GM18519 (cell line): Measurements from ENCODE around the gene ENPP1.

Experiments
- ATAC-seq: cut with Tn5 transposase; IDR thresholded peaks from one replicate; pipeline ENCODE4 v1.9.1; 2021; ENCODE audit warnings: mild to moderate bottlenecking, moderate library complexity; ENCODE audit not compliant: unreplicated experiment, low FRiP score

ENPP1 gene

DNA sequence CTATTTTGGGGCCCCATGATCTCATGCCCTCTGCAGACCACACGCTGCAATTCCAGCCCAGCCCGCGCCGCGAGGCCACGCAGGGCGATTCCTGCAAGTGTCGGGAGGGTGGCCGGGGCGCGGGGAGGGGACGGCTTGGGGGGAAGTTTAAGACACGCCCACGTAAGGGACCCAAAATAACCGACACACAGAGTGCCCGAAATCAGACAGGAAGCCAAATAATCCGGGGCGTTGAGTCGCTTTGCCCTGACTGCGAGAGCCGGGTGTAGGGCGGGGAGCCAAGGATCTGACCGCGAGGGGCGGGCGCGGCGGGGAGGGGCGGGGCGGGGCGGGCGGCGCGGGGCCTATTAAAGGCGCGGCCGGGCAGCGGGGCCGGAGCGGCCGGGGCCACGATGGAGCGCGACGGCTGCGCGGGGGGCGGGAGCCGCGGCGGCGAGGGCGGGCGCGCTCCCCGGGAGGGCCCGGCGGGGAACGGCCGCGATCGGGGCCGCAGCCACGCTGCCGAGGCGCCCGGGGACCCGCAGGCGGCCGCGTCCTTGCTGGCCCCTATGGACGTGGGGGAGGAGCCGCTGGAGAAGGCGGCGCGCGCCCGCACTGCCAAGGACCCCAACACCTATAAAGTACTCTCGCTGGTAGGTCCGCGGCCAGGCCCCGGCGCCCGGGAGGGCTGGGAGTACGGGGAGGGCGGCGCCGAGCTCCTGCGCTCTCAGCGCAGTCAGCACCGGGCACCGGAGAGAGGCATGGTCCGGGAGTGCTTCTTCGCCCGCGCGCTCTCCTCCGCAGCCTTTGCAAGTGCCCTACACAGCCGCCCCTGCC, at the start of gene ENPP1:
TSS of gene ENPP1 (plus strand) at position 377 of the 816 bp plus-strand sequence. CDS start at position 393, 16 bp downstream.
- ATAC-seq: no peak

- ATAC-seq: no peak
These were observed 48.9 kb upstream of the ENPP1 start for GRCh38 chr6:131758920-131759319.

- ATAC-seq: no peak
These were observed 46.6 kb upstream of the ENPP1 start for GRCh38 chr6:131761060-131761761.

DNA sequence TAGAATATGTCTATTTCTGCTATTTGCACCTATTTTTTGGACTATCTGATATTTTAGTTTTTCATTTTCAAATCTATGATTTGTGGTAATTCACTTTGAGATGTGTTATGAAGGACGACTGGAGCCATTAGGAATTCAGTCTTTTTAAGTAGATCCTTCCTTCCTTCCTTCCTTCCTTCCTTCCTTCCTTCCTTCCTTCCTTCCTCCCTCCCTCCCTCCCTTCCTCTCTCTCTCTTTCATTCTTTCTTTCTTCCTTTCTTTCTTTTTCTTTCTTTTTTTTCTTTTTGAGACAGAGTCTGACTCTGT, 46.1 kb upstream of the ENPP1 start:
- no peak for ATAC-seq

DNA sequence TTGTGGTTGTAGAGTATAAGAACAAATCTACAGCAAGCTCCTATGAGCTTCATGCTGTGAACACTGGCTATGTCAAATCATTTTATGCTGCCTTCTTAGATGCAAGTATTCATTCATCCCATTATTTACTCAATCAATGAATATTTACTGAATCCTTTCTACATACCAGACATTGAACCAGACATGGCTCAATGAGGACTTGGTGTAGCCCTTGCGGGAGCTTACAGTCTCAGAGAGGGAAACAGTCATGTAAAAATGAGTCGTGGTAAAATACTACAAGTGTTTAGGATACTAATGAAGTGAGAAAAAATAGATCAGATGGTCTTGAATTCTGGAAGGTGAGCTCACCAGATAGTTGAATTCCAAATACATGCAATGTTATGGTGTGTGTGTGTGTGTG, 44.8 kb upstream of the ENPP1 start:
- ATAC-seq: no peak

DNA sequence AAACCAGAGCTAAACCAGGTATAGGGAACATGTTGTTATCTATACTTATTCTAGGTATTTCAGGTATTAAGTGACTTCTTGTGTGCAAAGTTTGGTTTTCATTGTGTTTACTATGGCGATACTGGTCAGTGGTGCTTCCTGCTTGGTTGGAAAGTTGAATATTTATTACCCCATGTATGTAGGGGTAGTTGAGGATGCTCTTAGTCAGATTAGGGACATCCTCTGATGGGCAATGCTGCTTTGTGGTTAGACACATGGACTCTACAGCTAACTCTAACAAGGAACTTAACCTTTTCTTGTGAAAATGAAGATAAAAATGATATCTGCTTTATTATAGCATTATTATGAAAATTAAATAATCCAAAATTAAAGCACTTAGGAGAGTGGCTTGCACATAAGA, 44.1 kb upstream of the ENPP1 start:
- ATAC-seq: no peak

DNA sequence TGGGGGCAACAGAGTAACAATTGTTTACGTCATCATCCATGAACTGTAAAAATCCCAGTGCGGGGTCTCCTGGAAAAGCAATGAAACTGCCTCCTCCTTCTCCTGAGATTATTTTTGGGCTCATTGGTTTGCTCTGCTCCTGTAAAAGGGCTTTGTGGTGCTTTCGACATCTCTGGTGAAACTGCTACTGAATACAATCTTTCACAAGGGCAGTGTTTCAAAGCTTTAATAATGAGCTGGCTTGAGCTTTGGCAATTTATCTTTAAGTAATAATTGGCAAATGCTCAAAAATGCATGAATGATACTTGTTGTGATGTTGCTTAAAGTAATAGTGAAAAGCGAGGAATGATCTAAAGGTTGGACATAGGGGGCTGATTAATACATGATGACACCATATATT, 43.5 kb upstream of the ENPP1 start:
- no peak for ATAC-seq

DNA sequence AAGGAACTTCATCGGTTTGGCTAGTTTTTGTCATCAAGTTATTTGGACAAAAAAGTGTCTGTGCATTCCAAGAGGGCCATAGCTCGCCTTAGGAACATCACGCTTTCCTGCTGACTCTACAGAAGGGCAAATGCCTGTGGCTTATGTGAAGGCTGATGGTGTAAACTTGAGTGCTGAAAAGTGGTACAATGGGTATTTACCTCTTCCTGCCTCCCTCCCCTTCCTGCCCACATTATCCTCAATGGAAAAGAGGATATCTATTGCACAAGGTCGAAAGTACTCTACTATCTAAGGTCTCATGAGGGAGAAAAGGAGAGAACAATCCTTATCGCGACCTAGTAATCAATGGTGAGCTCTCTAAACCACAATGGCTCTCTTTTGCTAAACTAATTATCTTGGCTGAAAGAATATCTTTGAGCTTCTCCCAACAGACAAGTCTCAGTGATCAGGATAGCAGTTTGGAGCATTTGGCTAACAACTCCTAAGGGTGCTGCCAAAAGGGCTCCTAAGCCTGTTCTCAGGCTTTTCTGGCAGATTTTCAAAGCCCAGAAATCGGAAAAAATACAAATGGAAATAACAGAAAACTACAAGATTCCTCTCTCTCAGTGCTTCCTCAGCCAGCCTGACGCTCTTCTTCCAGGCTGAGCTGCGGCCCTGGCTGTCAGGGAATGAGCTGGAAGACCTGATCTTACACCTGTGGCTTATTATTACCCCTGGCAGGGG, 42.6 kb upstream of the ENPP1 start:
- no peak for ATAC-seq

DNA sequence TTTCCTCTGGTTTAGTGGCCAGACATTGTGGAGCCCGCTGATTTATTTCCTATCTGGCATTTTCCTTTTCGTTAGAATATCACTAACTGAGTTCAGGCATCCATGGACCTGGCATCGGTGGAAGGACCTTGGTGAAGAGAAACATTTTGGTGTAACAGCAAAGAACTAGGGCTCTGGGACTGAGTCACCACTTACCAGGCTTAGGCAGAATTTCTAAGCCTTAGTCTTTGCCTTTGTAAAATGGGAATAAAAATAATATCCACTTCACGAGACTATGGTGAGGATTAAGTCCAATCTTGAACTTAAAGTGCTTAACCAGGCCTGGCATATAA, 42.0 kb upstream of the ENPP1 start:
- no peak for ATAC-seq

DNA sequence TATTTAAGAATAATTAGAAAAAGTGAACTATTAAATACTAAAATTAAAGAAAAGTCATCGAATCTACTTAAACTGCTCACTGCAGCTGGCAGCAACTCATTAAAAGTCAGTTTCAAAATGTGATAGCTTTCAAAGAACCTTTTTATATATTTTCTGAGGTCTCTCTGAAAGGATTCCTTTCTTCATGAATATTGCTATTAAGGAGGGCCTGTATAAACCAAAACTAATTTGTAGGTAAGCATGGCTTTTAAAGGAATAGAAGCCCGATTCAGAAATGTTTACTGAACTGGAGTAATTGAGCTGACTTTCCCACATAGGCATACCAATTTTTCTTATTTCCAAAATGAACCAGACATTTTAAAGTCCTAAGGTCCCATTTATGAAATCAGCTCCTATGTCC, 41.2 kb upstream of the ENPP1 start:
- ATAC-seq: no peak

DNA sequence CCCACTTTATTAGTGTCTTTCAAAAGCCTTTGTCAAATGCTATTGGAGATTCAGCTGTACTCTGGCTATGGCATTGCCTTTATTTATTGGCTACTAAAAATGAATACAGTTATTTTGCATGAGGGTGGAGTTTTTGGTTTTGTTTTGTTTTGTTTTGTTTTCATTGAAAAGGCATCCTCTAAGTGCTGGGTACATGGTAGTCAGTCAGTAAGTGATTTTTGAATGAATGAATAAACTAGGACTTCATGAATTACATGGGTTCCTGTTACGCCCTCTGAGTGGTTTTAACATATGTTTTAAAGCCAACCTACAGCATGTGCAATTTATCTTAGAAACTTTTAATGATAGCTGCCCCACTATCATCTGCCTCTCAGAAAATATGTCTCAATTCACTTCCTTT, 38.9 kb upstream of the ENPP1 start:
- ATAC-seq: no peak

GRCh38 chr6:131769385-131770141, 38.3 kb upstream of the ENPP1 start:
- ATAC-seq: no peak

- ATAC-seq: no peak
These were observed 37.0 kb upstream of the ENPP1 start for GRCh38 chr6:131770776-131771175.

GRCh38 chr6:131773284-131773950, 34.4 kb upstream of the ENPP1 start:
- no peak for ATAC-seq

- ATAC-seq: no peak
These were observed 31.9 kb upstream of the ENPP1 start for GRCh38 chr6:131775886-131776285.

- no peak for ATAC-seq
These were observed 30.8 kb upstream of the ENPP1 start for GRCh38 chr6:131776985-131777384.

DNA sequence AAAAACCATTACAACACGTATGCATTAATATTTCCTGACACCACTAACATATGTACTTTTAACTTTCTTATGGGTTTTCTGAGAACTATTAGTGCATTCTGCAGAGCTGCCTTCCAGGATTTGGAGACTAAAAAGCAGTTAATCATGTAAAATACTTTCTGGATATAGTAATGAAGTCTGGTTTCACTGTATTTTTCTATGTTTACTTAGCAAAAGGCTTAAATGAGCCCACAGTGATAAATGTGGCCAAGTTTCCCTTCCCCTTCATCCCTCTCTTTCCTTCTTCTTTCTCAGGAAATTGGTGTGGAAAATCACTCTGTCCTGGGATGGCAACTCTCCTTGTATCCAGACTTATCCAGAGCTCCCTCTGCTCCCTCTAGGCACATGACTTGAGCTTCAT, 29.7 kb upstream of the ENPP1 start:
- no peak for ATAC-seq

- no peak for ATAC-seq
These were observed 28.5 kb upstream of the ENPP1 start for GRCh38 chr6:131779304-131779703.

DNA sequence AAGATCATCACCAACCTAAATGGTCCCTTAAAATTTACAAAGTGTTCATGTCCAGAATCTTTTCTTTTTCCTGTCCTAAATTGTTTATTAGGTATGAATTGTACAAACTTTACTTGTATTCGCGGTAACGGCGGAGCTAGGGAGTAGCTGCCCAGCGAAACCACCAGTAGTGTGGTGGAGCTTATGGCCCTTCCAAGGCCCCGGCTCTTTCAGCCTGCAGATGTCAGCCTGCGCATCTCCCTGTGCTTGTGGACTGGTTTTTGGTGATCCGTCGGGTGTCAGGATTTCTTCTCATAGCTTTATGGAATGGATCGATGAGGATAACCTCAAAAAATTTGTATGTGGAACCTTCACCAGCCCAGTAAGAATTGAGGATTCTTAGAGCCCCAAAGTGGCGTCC, 27.2 kb upstream of the ENPP1 start:
- ATAC-seq: no peak

- ATAC-seq: no peak
These were observed 26.1 kb upstream of the ENPP1 start for GRCh38 chr6:131781687-131782086.
